22Rv1 (cell line): ENCODE measurements around the gene ALDH2.
A peak's percentile ranks its signal among the peaks of the same experiment; 100 is the strongest.

Experiments
- H3K27ac ChIP-seq: fragments of 450-650 bp; 2 replicates; pipeline ENCODE4 v1.5.1; 2017
- ZFX ChIP-seq: fragments of 450-650 bp; IDR thresholded peaks from 2 replicates; pipeline ENCODE4 v1.6.1; 2017; ENCODE audit warnings: antibody characterized with exemption, borderline replicate concordance
- TF ChIP-seq, protein P1 (sequence below): fragments of 450-650 bp; IDR thresholded peaks from 2 replicates; pipeline ENCODE4 v1.5.1; 2017; ENCODE audit warnings: mild to moderate bottlenecking

Gene ALDH2

DNA sequence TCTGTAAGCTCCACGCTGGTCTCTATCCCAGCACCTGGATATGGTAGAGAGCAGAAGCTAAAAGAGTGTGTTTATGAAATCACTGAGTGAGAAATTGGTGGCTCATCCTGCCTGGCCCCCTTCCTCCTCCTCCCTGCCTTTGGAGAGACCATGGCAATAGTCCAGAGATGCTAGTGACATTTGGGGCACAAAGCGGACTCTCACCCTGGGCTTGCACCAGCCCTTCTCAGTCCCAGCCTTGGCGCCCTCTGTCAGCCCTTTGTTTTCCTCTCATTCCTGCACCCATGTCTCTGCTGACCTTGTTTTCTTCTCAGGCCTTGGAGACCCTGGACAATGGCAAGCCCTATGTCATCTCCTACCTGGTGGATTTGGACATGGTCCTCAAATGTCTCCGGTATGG lies 18.2 kb downstream of the ALDH2 start:
- no peak overlapping the region for H3K27ac ChIP-seq
- TF ChIP-seq, protein P1, sequence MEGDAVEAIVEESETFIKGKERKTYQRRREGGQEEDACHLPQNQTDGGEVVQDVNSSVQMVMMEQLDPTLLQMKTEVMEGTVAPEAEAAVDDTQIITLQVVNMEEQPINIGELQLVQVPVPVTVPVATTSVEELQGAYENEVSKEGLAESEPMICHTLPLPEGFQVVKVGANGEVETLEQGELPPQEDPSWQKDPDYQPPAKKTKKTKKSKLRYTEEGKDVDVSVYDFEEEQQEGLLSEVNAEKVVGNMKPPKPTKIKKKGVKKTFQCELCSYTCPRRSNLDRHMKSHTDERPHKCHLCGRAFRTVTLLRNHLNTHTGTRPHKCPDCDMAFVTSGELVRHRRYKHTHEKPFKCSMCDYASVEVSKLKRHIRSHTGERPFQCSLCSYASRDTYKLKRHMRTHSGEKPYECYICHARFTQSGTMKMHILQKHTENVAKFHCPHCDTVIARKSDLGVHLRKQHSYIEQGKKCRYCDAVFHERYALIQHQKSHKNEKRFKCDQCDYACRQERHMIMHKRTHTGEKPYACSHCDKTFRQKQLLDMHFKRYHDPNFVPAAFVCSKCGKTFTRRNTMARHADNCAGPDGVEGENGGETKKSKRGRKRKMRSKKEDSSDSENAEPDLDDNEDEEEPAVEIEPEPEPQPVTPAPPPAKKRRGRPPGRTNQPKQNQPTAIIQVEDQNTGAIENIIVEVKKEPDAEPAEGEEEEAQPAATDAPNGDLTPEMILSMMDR: no peak
- no peak for TF ChIP-seq ZFX

DNA sequence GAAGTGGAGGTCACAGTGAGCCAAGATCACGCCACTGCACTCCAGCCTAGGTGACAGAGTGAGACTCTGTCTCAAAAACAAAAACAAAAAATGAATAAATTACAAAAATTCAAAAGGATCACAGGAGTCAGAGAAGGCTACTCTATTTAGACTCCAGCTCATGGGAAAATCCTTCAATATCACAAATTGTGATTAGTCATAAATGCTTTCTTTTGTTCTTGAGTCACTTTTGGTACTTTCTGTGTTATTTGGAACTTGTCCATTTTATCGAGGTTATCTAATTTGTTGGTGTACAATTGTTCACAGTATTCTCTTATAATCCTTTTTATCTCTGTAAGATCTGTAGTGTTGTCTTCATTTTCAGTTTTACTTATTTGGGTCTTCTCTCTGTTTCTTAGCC lies 18.9 kb downstream of the ALDH2 start:
- TF ChIP-seq, protein P1: no peak
- TF ChIP-seq ZFX: no peak
- H3K27ac ChIP-seq: no peak overlapping the region

DNA sequence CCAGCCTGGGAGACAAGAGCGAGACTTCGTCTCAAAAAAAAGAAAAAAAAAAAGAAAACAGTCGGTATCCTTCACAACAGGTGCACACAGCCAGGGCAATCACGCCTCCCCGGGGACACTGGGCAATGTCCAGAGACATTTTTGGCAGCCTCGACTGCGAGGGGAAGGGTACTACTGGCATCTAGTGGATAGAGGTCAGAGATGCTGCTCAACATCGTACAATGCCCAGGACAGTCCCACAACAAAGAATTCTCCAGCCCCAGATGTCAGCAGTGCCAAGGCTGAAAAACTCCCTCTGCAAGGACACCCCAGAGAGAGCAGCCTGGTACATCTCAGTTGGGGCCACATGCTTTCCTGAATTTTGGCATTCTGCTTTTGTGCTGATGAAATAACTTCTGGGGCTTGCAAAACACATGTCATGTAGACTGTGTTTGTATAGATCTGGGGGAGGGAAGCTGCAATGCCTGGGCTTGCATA lies 21.5 kb downstream of the ALDH2 start:
- no peak overlapping the region for H3K27ac ChIP-seq
- TF ChIP-seq, protein P1: peak; percentile 79
- no peak for TF ChIP-seq ZFX

DNA sequence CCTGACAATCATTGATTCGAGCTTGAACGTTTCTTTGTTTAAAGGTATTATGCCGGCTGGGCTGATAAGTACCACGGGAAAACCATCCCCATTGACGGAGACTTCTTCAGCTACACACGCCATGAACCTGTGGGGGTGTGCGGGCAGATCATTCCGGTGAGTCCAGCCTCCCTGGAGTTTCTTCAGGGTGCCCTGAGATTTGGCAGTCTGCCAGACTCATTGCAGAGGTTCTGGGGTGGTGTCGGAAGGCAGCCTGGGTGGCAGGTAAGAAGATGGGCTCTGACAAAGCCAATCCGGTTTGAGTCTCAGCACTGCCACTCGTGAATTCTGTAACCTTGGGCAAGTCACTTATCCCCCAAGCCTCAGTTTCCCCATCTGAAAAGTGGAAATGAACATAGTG lies 23.0 kb downstream of the ALDH2 start:
- TF ChIP-seq, protein P1: no peak
- no peak for TF ChIP-seq ZFX
- no peak overlapping the region for H3K27ac ChIP-seq

DNA sequence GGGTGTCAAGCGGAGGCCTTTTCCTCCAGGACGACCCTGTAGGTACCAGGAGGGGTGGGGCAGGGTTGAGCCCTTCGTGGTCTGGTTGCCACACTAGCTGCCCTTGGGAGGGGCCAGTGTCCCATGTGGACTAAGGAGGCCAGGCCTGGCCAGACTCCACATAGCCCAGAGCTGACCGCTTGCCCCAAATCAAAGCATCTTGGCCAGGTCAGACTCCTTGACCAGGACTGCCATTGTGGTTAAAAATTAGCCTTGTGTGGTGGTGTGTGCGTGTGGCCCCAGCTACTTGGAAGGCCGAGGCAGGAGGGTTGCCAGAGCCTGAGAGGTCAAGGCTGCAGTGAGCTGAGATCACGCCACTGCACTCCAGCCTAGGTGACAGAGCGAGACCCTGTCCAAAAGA lies 24.8 kb downstream of the ALDH2 start:
- TF ChIP-seq, protein P1: no peak
- no peak for TF ChIP-seq ZFX

DNA sequence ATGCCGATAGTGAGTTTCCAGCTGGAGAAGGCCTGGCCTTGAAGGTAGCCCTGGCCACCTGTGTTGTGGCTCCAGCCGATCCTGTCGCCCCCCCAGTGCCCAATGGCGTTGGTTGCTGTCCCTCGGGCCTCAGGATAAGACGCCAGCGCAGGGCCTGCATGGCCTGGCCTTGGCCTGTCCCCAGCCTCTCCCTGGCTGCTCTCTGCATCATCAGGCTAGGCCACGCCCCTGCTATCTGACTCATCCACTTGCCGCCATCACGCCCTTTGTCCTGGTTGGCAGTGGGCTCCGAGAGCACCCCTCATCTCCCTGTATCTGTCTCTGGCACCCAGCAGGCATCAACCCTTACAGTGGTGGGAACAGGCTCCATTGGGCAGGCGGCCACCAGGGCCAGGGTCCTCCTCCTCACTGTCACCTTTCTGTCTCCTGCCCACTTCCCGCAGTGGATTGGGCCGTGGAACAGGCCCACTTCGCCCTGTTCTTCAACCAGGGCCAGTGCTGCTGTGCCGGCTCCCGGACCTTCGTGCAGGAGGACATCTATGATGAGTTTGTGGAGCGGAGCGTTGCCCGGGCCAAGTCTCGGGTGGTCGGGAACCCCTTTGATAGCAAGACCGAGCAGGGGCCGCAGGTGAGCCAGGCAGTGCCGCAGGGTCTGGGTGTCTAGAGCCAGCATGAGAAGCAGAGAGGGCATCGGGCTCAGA lies 25.6 kb downstream of the ALDH2 start:
- TF ChIP-seq, protein P1: no peak
- TF ChIP-seq ZFX: no peak
- no peak overlapping the region for H3K27ac ChIP-seq

More for the DNA sequence above, 24.8 kb downstream of the ALDH2 start:
- H3K27ac ChIP-seq: no peak overlapping the region

DNA sequence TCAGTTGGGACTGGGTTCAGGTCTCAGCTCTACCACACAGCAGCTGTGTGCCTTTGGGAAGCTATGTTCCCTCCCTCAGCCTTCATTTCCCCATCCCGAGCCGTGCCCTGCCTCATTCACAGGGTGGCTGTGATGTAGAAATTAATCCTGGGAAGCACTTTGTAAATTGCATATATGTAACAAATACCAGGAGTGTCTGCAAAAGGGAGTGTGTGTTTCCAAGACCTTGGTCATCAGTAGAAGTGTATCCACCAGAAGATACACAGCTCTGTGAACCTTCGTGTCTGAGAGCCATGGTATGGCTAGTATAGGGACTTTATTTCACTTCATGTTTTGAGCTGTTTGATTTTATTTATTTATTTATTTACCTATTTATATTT lies 26.1 kb downstream of the ALDH2 start:
- TF ChIP-seq ZFX: no peak
- TF ChIP-seq, protein P1: no peak

More for the DNA sequence above, 26.1 kb downstream of the ALDH2 start:
- no peak overlapping the region for H3K27ac ChIP-seq
